T-cell (primary cell): ENCODE data around the gene GPR162. TPM values are rescaled to one million over a fixed set of nuclear protein-coding genes. Genes with fewer than 3 reads are reported as not detected.
A peak's percentile ranks its signal among the peaks of the same experiment; 100 is the strongest.

Experiments used
- ATAC-seq, 4 experiments: fragments of 200-7000 bp in 3 of 4; fragments of 150-1000 bp in 1 of 4; cut with Tn5 transposase; replicated peaks in 1 of 4; 1 replicate in 3 of 4; 2 replicates in 1 of 4; pipeline ENCODE4 v1.10.0; 2021; ENCODE audit warnings: moderate library complexity in 3 of 4, mild to moderate bottlenecking in 2 of 4, moderate number of reproducible peaks in 1 of 4
- CTCF ChIA-PET, 2 donors: fragments of 300-600 bp; sonication (Branson Sonifier 250); formaldehyde crosslinking; loops; one replicate each; lab custom pipeline; 2022; ENCODE audit warnings: antibody characterized with exemption in 2 of 2; lab: Charles Lee
- POLR2A ChIA-PET, 2 donors: fragments of 300-600 bp; sonication (Branson Sonifier 250); formaldehyde crosslinking; loops; one replicate each; lab custom pipeline; 2022; ENCODE audit warnings: antibody characterized with exemption in 2 of 2; lab: Charles Lee
- DNase-seq, 35 experiments: peaks; one replicate each; pipeline versions ENCODE4 v3.0.0 to v3.0.0-alpha.2; 2013 to 2023
- H3K27ac ChIP-seq: one replicate; pipeline ENCODE4 v1.5.1; 2013; ENCODE audit warnings: low read length
- H3K27me3 ChIP-seq, 2 experiments: replicated peaks in 1 of 2; 1 replicate in 1 of 2; 2 replicates in 1 of 2; pipeline versions ENCODE4 v1.6.1 to v1.7.0; 2013; ENCODE audit warnings: low read length in 1 of 2, mixed read lengths in 1 of 2; ENCODE audit not compliant: control insufficient read depth in 2 of 2, insufficient read depth in 2 of 2; ENCODE audit errors: extremely low read depth in 1 of 2
- H3K36me3 ChIP-seq, 2 donors: 1 replicate in 1 of 2; 2 replicates in 1 of 2; pipeline versions ENCODE4 v1.6.1 to v1.7.0; 2013; ENCODE audit warnings: low read length in 1 of 2; ENCODE audit not compliant: control insufficient read depth in 2 of 2, insufficient read depth in 1 of 2; ENCODE audit errors: extremely low read depth in 1 of 2
- H3K4me1 ChIP-seq, 2 experiments: 1 replicate in 1 of 2; 2 replicates in 1 of 2; pipeline versions ENCODE4 v1.6.1 to v1.7.0; 2013; ENCODE audit warnings: low read length in 2 of 2, mixed read lengths in 1 of 2; ENCODE audit not compliant: insufficient read depth in 2 of 2, control insufficient read depth in 1 of 2; ENCODE audit errors: extremely low read depth in 1 of 2
- H3K4me3 ChIP-seq, 2 donors: 1 replicate in 1 of 2; 2 replicates in 1 of 2; pipeline versions ENCODE4 v1.5.1 to v1.7.0; 2013; ENCODE audit warnings: mild to moderate bottlenecking in 2 of 2, low read length in 1 of 2, moderate library complexity in 1 of 2; ENCODE audit not compliant: control insufficient read depth in 1 of 2; ENCODE audit errors: extremely low read depth in 1 of 2
- H3K9me3 ChIP-seq: 2 replicates; pipeline ENCODE4 v1.7.0; 2013
- H3K27ac Mint-ChIP-seq, 2 donors: one replicate each; pipeline ENCODE4 v1.8.0; 2020 to 2021; ENCODE audit warnings: mild to moderate bottlenecking in 2 of 2, mixed read lengths in 2 of 2
- H3K27me3 Mint-ChIP-seq, 2 donors: one replicate each; pipeline ENCODE4 v1.8.0; 2021 to 2022; ENCODE audit warnings: mixed read lengths in 2 of 2
- H3K36me3 Mint-ChIP-seq: one replicate; pipeline ENCODE4 v1.8.0; 2021; ENCODE audit warnings: mixed read lengths
- H3K4me1 Mint-ChIP-seq, 3 donors: one replicate each; pipeline ENCODE4 v1.8.0; 2020 to 2022; ENCODE audit warnings: mixed read lengths in 3 of 3, mild to moderate bottlenecking in 1 of 3
- H3K4me3 Mint-ChIP-seq, 3 donors: one replicate each; pipeline ENCODE4 v1.8.0; 2020 to 2022; ENCODE audit warnings: mild to moderate bottlenecking in 3 of 3, mixed read lengths in 3 of 3, moderate library complexity in 3 of 3
- H3K9me3 Mint-ChIP-seq, 3 donors: one replicate each; pipeline ENCODE4 v1.8.0; 2020 to 2022; ENCODE audit warnings: mixed read lengths in 3 of 3
- WGBS: methylation state at CpG from one replicate; pipeline ENCODE4 v1.1.5; 2013; ENCODE audit warnings: missing lambda C conversion rate; ENCODE audit not compliant: insufficient coverage; 5-methylcytosine and 5-hydroxymethylcytosine counted together
- total RNA-seq, 35 experiments: library from RNA in 6 of 35; stranded (reverse) in 6 of 35; fragments of 120-200 nt in 1 of 35; gene quantifications; one replicate each; pipeline versions ENCODE4 v1.2.1 to v1.2.4 and lab custom pipeline; 2013 to 2026

Gene GPR162
- total RNA-seq, 5 donors from 2014 or later (not counting 1 experiment from before 2014, with no cell fraction given): 0.13 to 0.46 TPM; not detected in 3

GRCh38 chr12:6779708-6780432, 41.8 kb upstream of the GPR162 start:
- H3K27me3 Mint-ChIP-seq: peaks cover 5 to 12% of the 10 kb centered on the region in 2 donors
- no peak overlapping the region for H3K27ac ChIP-seq
- DNase-seq (no peak), ATAC-seq (no peak)
- H3K36me3 ChIP-seq: no peaks in the 10 kb centered on the region
- H3K27me3 ChIP-seq: peaks cover 0 to 15% of the 10 kb centered on the region in 2 experiments
- peak overlapping the region in 1 of 2 donors; percentile 34 for H3K27ac Mint-ChIP-seq
- no peaks in the 10 kb centered on the region for H3K9me3 ChIP-seq
- H3K36me3 Mint-ChIP-seq: no peaks in the 10 kb centered on the region
- 78% methylated on average over 5 of the region's 6 CpGs for WGBS
- ChIA-PET CTCF (interaction anchor here (0.6 to 1.8 kb wide), 6 partner anchors 9 to 41 kb away, joined by 3 to 7 read pairs (median 3); partner anchors contain the start of genes CD4 (in 2 of the 2) and PTMS (in 1 of the 2)), POLR2A (interaction anchor here (0.7 to 1.0 kb wide), 2 partner anchors 13 to 16 kb away, joined by 6 to 10 read pairs; no protein-coding TSS in a partner anchor)
- H3K4me1 Mint-ChIP-seq: peaks cover 44 to 63% (median 51%) of the 10 kb centered on the region in 3 donors
- peaks cover 32 to 75% of the 10 kb centered on the region in 2 experiments for H3K4me1 ChIP-seq
- peak overlapping the region in 1 of 3 donors; percentile 98 for H3K4me3 Mint-ChIP-seq
- no peaks in the 10 kb centered on the region for H3K9me3 Mint-ChIP-seq
- no peak overlapping the region for H3K4me3 ChIP-seq

GRCh38 chr12:6780573-6780972, 41.0 kb upstream of the GPR162 start:
- Mint-ChIP-seq H3K4me3 (no peak overlapping the region), H3K9me3 (no peaks in the 10 kb centered on the region), H3K4me1 (peaks cover 43 to 63% (median 46%) of the 10 kb centered on the region in 3 donors), H3K27me3 (peaks cover 3 to 7% of the 10 kb centered on the region in 2 donors), H3K27ac (peak overlapping the region; percentile 28 to 49), H3K36me3 (no peaks in the 10 kb centered on the region)
- DNase-seq: no peak
- H3K9me3 ChIP-seq: no peaks in the 10 kb centered on the region
- no peaks in the 10 kb centered on the region for H3K36me3 ChIP-seq
- H3K27ac ChIP-seq: no peak overlapping the region
- H3K4me1 ChIP-seq: peaks cover 38 to 75% of the 10 kb centered on the region in 2 experiments
- no CpG with 5 or more reads among the region's 6 CpGs for WGBS
- no peak for ATAC-seq
- peaks cover 0 to 8% of the 10 kb centered on the region in 2 experiments for H3K27me3 ChIP-seq
- H3K4me3 ChIP-seq: no peak overlapping the region
- POLR2A ChIA-PET: interaction anchor here (0.6 to 1.0 kb wide), 4 partner anchors 13 to 108 kb away, joined by 3 to 10 read pairs (median 5); no protein-coding TSS in a partner anchor
- CTCF ChIA-PET: interaction anchor here (1.0 to 2.7 kb wide), 8 partner anchors 9 to 31 kb away, joined by 3 to 10 read pairs (median 3); partner anchors contain the start of genes CD4 (in 2 of the 2), MLF2 (in 2 of the 2) and PTMS (in 1 of the 2)

GRCh38 chr12:6782119-6782518, 39.5 kb upstream of the GPR162 start:
- Mint-ChIP-seq H3K36me3 (no peaks in the 10 kb centered on the region), H3K9me3 (no peaks in the 10 kb centered on the region), H3K4me3 (peak overlapping the region in 1 of 3 donors; percentile 59), H3K27me3 (peaks cover 0 to 4% of the 10 kb centered on the region in 2 donors), H3K4me1 (peaks cover 53 to 70% (median 55%) of the 10 kb centered on the region in 3 donors), H3K27ac (peak overlapping the region; percentile 91 to 92)
- DNase-seq (no peak), ATAC-seq (no peak)
- peaks cover 53 to 83% of the 10 kb centered on the region in 2 experiments for H3K4me1 ChIP-seq
- H3K4me3 ChIP-seq: no peak overlapping the region
- no peaks in the 10 kb centered on the region for H3K36me3 ChIP-seq
- no peak overlapping the region for H3K27ac ChIP-seq
- CTCF ChIA-PET: interaction anchor here in 1 of 2 donors (2.7 kb wide), 1 partner anchor 29 kb away, joined by 10 read pairs; the partner anchor contains the start of gene MLF2
- no peaks in the 10 kb centered on the region for H3K9me3 ChIP-seq
- POLR2A ChIA-PET: interaction anchor here in 1 of 2 donors (1.2 kb wide), 1 partner anchor 15 kb away, joined by 4 read pairs; the partner anchor contains the start of gene PTMS
- WGBS: 70% methylated on average over 4 of the region's 6 CpGs
- H3K27me3 ChIP-seq: peaks cover 0 to 8% of the 10 kb centered on the region in 2 experiments

GRCh38 chr12:6782850-6783566, 38.6 kb upstream of the GPR162 start:
- DNase-seq (no peak), ATAC-seq (no peak)
- Histone ChIP-seq H3K36me3 (no peaks in the 10 kb centered on the region), H3K27ac (peak overlapping the region; percentile 24), H3K9me3 (no peaks in the 10 kb centered on the region), H3K4me3 (peak overlapping the region in 1 of 2 donors; percentile 27), H3K4me1 (peaks cover 58 to 89% of the 10 kb centered on the region in 2 experiments), H3K27me3 (peaks cover 0 to under 1% of the 10 kb centered on the region in 2 experiments)
- POLR2A ChIA-PET: interaction anchor here in 1 of 2 donors (0.6 kb wide), 1 partner anchor 19 kb away, joined by 3 read pairs; no protein-coding TSS in a partner anchor
- WGBS: 47% methylated on average over 3 of the region's 10 CpGs
- Mint-ChIP-seq H3K4me3 (peak overlapping the region in 1 of 3 donors; percentile 59), H3K9me3 (no peaks in the 10 kb centered on the region), H3K36me3 (no peaks in the 10 kb centered on the region), H3K27ac (peak overlapping the region; percentile 91 to 92), H3K27me3 (peaks cover 0 to 4% of the 10 kb centered on the region in 2 donors), H3K4me1 (peaks cover 56 to 74% (median 57%) of the 10 kb centered on the region in 3 donors)
- CTCF ChIA-PET: interaction anchor here in 1 of 2 donors (0.6 to 2.7 kb wide), 2 partner anchors 30 to 165 kb away, joined by 4 to 10 read pairs; partner anchors contain the start of gene MLF2

- Mint-ChIP-seq H3K4me1 (peaks cover 56 to 75% (median 57%) of the 10 kb centered on the region in 3 donors), H3K36me3 (no peaks in the 10 kb centered on the region), H3K27me3 (no peaks in the 10 kb centered on the region), H3K4me3 (peak overlapping the region in 1 of 3 donors; percentile 59), H3K9me3 (no peaks in the 10 kb centered on the region), H3K27ac (peak overlapping the region; percentile 82 to 91)
- 87% methylated on average over 9 of the region's 9 CpGs for WGBS
- ChIA-PET POLR2A (interaction anchor here in 1 of 2 donors (0.5 to 0.6 kb wide), 2 partner anchors 18 to 198 kb away, joined by 3 read pairs; no protein-coding TSS in a partner anchor), CTCF (interaction anchor here in 1 of 2 donors (0.6 kb wide), 1 partner anchor 107 kb away, joined by 3 read pairs; no protein-coding TSS in a partner anchor)
- ATAC-seq (no peak), DNase-seq (no peak)
- H3K4me3 ChIP-seq: no peak overlapping the region
- H3K4me1 ChIP-seq: peaks cover 62 to 87% of the 10 kb centered on the region in 2 experiments
- no peaks in the 10 kb centered on the region for H3K9me3 ChIP-seq
- no peaks in the 10 kb centered on the region for H3K27me3 ChIP-seq
- H3K27ac ChIP-seq: no peak overlapping the region
- no peaks in the 10 kb centered on the region for H3K36me3 ChIP-seq
Measured at GRCh38 chr12:6783828-6784227, 37.8 kb upstream of the GPR162 start.
